ENCODE results near the gene CEP70. TPM values are rescaled to one million over a fixed set of nuclear protein-coding genes. Genes with fewer than 3 reads are reported as not detected.

CEP70 gene
- polyA plus RNA-seq, 1 donor (not counting 4 experiments of a cell fraction or from before 2014, with no cell fraction given): 11.4 TPM

DNA sequence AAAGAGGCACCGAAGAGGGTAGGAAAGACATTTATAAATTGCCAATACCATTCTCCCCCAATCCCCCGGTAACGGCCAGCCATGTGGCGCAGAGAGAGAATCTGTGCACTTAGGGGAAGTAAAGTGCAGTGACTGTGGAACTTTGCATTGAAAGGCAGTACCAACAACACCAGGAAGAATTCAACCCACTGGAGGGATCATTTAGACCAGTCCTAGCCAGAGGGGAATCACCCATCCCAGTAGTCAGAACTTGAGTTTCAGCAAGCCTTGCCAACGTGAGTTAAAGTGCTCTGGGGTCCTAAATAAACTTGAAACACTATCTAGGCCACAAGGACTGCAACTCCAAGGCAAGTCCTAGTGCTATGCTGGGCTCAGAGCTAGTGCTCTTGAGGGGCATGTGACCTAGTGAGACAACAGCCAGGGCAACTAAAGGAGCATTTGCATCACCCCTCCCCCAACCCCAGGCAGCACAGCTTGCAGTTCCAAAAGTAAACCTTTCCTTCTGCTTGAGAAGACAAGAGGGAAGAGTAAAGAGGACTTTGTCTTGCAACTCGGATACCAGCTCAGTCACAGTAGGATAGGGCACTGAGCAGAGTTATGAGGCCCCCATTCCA, 15.0 kb downstream of the CEP70 start:
- Histone ChIP-seq H3K4me1 (ENCODE audit: control insufficient read depth, extremely low read depth, insufficient read depth, low read length) (no peaks in the 10 kb centered on the region), H2AFZ (ENCODE audit: control insufficient read depth, low read length) (no peak overlapping the region), H4K20me1 (ENCODE audit: control insufficient read depth, extremely low read depth, insufficient read depth, low read length) (no peaks in the 10 kb centered on the region), H3K9ac (ENCODE audit: control insufficient read depth, extremely low read depth, insufficient read depth, low read length) (no peak overlapping the region), H3K79me2 (ENCODE audit: control insufficient read depth, insufficient read depth, low read length) (no peaks in the 10 kb centered on the region), H3K4me2 (ENCODE audit: control insufficient read depth, extremely low read depth, insufficient read depth, low read depth, low read length) (no peak overlapping the region), H3K9me1 (ENCODE audit: control insufficient read depth, extremely low read depth, insufficient read depth, low read length) (no peaks in the 10 kb centered on the region), H3K9me3 (ENCODE audit: control insufficient read depth, low read depth, low read length) (no peaks in the 10 kb centered on the region), H3K4me3 (ENCODE audit: control insufficient read depth in 2 of 3, extremely low read depth in 1 of 3, insufficient read depth in 2 of 3, low read depth in 1 of 3, low read length in 3 of 3) (no peak overlapping the region), H3K36me3 (ENCODE audit: control insufficient read depth in 2 of 2, extremely low read depth in 1 of 2, insufficient read depth in 2 of 2, low read length in 2 of 2) (no peaks in the 10 kb centered on the region), H3K27me3 (ENCODE audit: control insufficient read depth, extremely low read depth, insufficient read depth, low read length) (no peaks in the 10 kb centered on the region), H3K27ac (ENCODE audit: control insufficient read depth, insufficient read depth, low read length) (no peak overlapping the region)
- dilution Hi-C loops (cut with MboI; ENCODE audit: extremely low pct_ligation_motif_present, low sequenced_read_pairs): no loop called here
- DNase-seq (ENCODE audit: low read depth, low spot score): no peak
- TF ChIP-seq, protein P1, sequence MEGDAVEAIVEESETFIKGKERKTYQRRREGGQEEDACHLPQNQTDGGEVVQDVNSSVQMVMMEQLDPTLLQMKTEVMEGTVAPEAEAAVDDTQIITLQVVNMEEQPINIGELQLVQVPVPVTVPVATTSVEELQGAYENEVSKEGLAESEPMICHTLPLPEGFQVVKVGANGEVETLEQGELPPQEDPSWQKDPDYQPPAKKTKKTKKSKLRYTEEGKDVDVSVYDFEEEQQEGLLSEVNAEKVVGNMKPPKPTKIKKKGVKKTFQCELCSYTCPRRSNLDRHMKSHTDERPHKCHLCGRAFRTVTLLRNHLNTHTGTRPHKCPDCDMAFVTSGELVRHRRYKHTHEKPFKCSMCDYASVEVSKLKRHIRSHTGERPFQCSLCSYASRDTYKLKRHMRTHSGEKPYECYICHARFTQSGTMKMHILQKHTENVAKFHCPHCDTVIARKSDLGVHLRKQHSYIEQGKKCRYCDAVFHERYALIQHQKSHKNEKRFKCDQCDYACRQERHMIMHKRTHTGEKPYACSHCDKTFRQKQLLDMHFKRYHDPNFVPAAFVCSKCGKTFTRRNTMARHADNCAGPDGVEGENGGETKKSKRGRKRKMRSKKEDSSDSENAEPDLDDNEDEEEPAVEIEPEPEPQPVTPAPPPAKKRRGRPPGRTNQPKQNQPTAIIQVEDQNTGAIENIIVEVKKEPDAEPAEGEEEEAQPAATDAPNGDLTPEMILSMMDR (optimal IDR thresholded peaks at IDR 0.05 in 1 of 3, IDR thresholded peaks at IDR 0.05 in 1 of 3, conservative IDR thresholded peaks at IDR 0.05 in 1 of 3; ENCODE audit: extremely low read depth in 1 of 3, insufficient read depth in 2 of 3, low read length in 3 of 3): no peak
- no peak for TF ChIP-seq EZH2 (IDR thresholded peaks at IDR 0.05; ENCODE audit: low read length)
- FAIRE-seq: no peak

DNA sequence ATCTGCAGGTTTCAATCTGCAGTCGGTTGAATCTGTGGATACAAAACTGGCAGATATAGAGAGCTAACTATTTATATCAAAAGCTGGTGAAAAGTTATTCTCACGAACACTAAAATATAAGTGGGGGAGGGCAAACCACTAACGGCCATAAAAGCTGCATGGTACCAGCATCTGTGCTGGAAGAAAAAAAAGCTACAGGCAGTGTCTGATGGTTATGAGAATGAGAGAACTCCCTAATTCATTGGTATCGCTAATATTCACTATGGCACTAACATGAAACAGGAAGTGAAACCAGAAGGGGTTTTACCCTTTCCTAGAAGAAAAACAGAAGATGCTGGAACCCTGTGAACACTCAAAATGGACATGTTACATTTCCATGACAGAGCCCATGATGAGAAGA, 15.9 kb downstream of the CEP70 start:
- Histone ChIP-seq H3K27me3 (ENCODE audit: control insufficient read depth, extremely low read depth, insufficient read depth, low read length) (no peaks in the 10 kb centered on the region), H3K36me3 (ENCODE audit: control insufficient read depth in 2 of 2, extremely low read depth in 1 of 2, insufficient read depth in 2 of 2, low read length in 2 of 2) (no peaks in the 10 kb centered on the region), H4K20me1 (ENCODE audit: control insufficient read depth, extremely low read depth, insufficient read depth, low read length) (no peaks in the 10 kb centered on the region), H3K9ac (ENCODE audit: control insufficient read depth, extremely low read depth, insufficient read depth, low read length) (no peak overlapping the region), H3K79me2 (ENCODE audit: control insufficient read depth, insufficient read depth, low read length) (no peaks in the 10 kb centered on the region), H3K9me3 (ENCODE audit: control insufficient read depth, low read depth, low read length) (no peaks in the 10 kb centered on the region), H3K27ac (ENCODE audit: control insufficient read depth, insufficient read depth, low read length) (no peak overlapping the region), H2AFZ (ENCODE audit: control insufficient read depth, low read length) (no peak overlapping the region), H3K4me3 (ENCODE audit: control insufficient read depth in 2 of 3, extremely low read depth in 1 of 3, insufficient read depth in 2 of 3, low read depth in 1 of 3, low read length in 3 of 3) (no peak overlapping the region), H3K9me1 (ENCODE audit: control insufficient read depth, extremely low read depth, insufficient read depth, low read length) (no peaks in the 10 kb centered on the region), H3K4me1 (ENCODE audit: control insufficient read depth, extremely low read depth, insufficient read depth, low read length) (no peaks in the 10 kb centered on the region), H3K4me2 (ENCODE audit: control insufficient read depth, extremely low read depth, insufficient read depth, low read depth, low read length) (no peak overlapping the region)
- no peak for FAIRE-seq
- TF ChIP-seq, protein P1 (optimal IDR thresholded peaks at IDR 0.05 in 1 of 3, IDR thresholded peaks at IDR 0.05 in 1 of 3, conservative IDR thresholded peaks at IDR 0.05 in 1 of 3; ENCODE audit: extremely low read depth in 1 of 3, insufficient read depth in 2 of 3, low read length in 3 of 3): no peak
- TF ChIP-seq EZH2 (IDR thresholded peaks at IDR 0.05; ENCODE audit: low read length): no peak
- DNase-seq (ENCODE audit: low read depth, low spot score): no peak
- dilution Hi-C loops (cut with MboI; ENCODE audit: extremely low pct_ligation_motif_present, low sequenced_read_pairs): no loop called here
